ENCODE measurements around the gene RASGEF1B.
A peak's percentile ranks its signal among the peaks of the same experiment; 100 is the strongest.

The RASGEF1B gene

DNA sequence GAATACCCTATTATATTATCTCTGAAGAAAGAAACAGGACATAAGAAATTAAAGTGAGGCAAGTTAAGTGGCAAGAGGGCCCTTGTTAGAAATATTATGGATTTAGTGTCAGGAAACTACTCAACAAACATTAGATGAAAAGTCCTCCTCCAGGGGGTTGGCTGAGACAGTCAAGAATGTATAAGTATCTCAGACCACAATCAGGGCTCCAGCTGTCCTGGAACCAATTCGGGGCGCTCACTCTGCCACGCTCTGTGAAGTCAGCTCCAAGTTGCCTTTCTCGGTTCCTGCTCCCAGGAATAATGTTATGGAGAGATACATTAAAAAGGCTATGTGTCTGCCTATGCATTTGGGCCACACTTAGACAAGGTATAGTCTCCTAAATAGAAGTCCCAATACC is 73.3 kb downstream of the RASGEF1B start:
- Histone ChIP-seq H3K36me3 (ENCODE audit: control insufficient read depth, insufficient read depth, low read length) (no peaks in the 10 kb centered on the region), H3K27me3 (ENCODE audit: control insufficient read depth, insufficient read depth, low read length) (no peaks in the 10 kb centered on the region), H3K4me1 (ENCODE audit: control insufficient read depth, insufficient read depth, low read length) (no peaks in the 10 kb centered on the region), H3K9ac (ENCODE audit: low read length) (no peak overlapping the region), H3K4me3 (ENCODE audit: low read length) (no peak overlapping the region), H3K9me3 (ENCODE audit: control insufficient read depth, low read length) (no peaks in the 10 kb centered on the region)

DNA sequence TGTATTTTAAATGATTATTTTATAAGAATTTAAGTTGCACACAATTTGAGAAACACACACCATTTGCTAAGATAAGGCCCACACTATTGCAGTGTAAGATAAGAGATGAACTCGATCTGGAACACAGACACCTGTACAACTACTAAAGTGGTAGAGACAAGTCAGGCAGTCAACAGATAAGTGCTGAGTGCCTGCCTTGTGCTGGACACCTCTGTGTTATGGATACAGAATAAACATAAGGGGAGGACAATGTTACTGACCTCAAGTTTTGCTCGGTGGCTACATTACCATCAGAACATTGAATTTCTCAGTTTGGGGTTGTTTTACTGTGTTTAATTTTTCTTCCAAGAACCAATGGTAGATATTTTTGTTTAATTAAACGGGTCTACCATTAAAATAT is 74.1 kb downstream of the RASGEF1B start:
- H3K4me1 ChIP-seq (ENCODE audit: control insufficient read depth, insufficient read depth, low read length): no peaks in the 10 kb centered on the region

DNA sequence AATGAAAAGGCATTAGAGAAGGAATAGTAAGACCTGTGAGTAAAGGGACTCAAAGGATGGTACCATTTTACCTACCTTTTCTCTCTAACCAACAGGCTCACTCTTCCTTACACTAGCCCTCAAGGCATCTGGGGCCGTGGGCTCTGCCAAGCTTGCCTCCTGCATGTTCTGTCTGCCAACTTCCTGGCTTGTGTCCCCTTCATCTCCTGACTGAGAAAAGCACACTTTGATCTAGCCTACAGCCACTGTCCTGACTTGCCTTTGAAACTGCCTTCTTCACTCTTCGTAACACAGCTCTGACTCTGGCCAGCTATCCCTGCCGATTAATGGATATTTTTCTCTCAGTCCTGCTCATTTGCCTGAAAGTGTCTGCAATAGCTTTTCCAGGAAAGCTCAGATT is 76.5 kb downstream of the RASGEF1B start:
- no peaks in the 10 kb centered on the region for H3K9me3 ChIP-seq (ENCODE audit: control insufficient read depth, low read length)
- no peaks in the 10 kb centered on the region for H3K36me3 ChIP-seq (ENCODE audit: control insufficient read depth, insufficient read depth, low read length)
- H3K9ac ChIP-seq (ENCODE audit: low read length): no peak overlapping the region
- no peaks in the 10 kb centered on the region for H3K27me3 ChIP-seq (ENCODE audit: control insufficient read depth, insufficient read depth, low read length)
- H3K4me1 ChIP-seq (ENCODE audit: control insufficient read depth, insufficient read depth, low read length): no peaks in the 10 kb centered on the region
- H3K4me3 ChIP-seq (ENCODE audit: low read length): no peak overlapping the region

More for the DNA sequence above, 74.1 kb downstream of the RASGEF1B start:
- Histone ChIP-seq H3K9me3 (ENCODE audit: control insufficient read depth, low read length) (no peaks in the 10 kb centered on the region), H3K36me3 (ENCODE audit: control insufficient read depth, insufficient read depth, low read length) (no peaks in the 10 kb centered on the region), H3K4me3 (ENCODE audit: low read length) (no peak overlapping the region), H3K9ac (ENCODE audit: low read length) (no peak overlapping the region), H3K27me3 (ENCODE audit: control insufficient read depth, insufficient read depth, low read length) (no peaks in the 10 kb centered on the region)

DNA sequence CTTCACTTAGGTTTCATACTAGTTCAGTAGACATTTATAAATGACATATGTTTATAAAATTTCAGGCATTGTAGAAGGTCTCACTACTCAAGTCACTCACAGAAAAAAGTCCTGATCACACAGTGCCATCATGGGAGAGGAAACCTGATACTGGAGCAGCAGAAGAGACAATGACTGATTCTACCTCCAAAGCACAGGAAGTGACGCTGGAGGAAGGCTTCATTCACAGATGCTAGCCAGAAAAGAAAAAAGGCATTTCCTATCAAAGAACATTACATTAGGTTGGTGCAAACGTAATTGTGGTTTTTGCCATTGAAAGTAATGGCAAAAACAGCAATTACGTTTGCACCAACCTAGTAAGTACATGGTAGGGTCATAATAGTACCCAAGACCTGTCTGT is 79.5 kb downstream of the RASGEF1B start:
- no peaks in the 10 kb centered on the region for H3K4me1 ChIP-seq (ENCODE audit: control insufficient read depth, insufficient read depth, low read length)
- no peaks in the 10 kb centered on the region for H3K27me3 ChIP-seq (ENCODE audit: control insufficient read depth, insufficient read depth, low read length)
- no peaks in the 10 kb centered on the region for H3K9me3 ChIP-seq (ENCODE audit: control insufficient read depth, low read length)
- no peak overlapping the region for H3K4me3 ChIP-seq (ENCODE audit: low read length)
- no peaks in the 10 kb centered on the region for H3K36me3 ChIP-seq (ENCODE audit: control insufficient read depth, insufficient read depth, low read length)
- H3K9ac ChIP-seq (ENCODE audit: low read length): no peak overlapping the region

DNA sequence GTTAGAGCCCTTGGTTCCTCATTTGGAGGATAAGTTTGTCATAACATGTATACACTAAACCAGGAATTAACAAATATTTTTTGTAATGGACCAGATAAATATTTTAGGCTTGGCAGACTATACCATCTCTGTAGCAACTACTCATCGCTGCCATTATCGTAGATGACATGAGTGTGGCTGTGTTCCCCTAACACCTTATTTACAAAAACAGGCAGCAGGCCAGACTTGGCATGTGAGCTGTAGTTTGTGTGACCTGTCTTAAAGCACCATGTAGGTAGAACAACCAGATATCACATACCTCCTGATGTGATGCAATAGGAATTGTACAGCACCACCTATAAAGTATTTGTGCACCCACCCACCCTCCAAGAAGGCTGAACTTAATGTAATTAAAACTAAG is 82.0 kb downstream of the RASGEF1B start:
- Histone ChIP-seq H3K27me3 (ENCODE audit: control insufficient read depth, insufficient read depth, low read length) (no peaks in the 10 kb centered on the region), H3K36me3 (ENCODE audit: control insufficient read depth, insufficient read depth, low read length) (no peaks in the 10 kb centered on the region), H3K4me3 (ENCODE audit: low read length) (no peak overlapping the region), H3K4me1 (ENCODE audit: control insufficient read depth, insufficient read depth, low read length) (no peaks in the 10 kb centered on the region), H3K9ac (ENCODE audit: low read length) (no peak overlapping the region), H3K9me3 (ENCODE audit: control insufficient read depth, low read length) (no peaks in the 10 kb centered on the region)

DNA sequence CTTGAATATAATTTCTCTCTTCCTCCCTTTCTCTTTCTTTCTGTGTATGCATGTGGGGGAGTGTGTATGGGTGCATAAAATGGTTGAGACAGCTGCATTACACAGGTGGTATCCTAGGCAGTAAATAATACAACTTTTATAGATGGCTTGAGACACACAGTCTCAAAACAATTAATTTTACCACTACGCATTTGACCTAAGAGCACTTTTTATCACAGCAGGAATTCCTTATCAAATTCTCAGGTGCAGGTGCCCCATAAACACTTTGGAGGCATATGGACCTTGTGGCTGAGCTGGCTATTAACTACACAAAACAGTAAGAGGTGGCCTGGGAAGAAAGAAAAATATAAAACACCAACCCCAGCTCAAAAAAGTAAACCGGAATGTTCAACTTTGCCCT is 91.3 kb downstream of the RASGEF1B start:
- no peaks in the 10 kb centered on the region for H3K27me3 ChIP-seq (ENCODE audit: control insufficient read depth, insufficient read depth, low read length)
- H3K4me3 ChIP-seq (ENCODE audit: low read length): peak overlapping the region; percentile 0
- no peak overlapping the region for H3K9ac ChIP-seq (ENCODE audit: low read length)
- peaks cover 7% of the 10 kb centered on the region for H3K4me1 ChIP-seq (ENCODE audit: control insufficient read depth, insufficient read depth, low read length)
- H3K36me3 ChIP-seq (ENCODE audit: control insufficient read depth, insufficient read depth, low read length): no peaks in the 10 kb centered on the region
- H3K9me3 ChIP-seq (ENCODE audit: control insufficient read depth, low read length): no peaks in the 10 kb centered on the region

DNA sequence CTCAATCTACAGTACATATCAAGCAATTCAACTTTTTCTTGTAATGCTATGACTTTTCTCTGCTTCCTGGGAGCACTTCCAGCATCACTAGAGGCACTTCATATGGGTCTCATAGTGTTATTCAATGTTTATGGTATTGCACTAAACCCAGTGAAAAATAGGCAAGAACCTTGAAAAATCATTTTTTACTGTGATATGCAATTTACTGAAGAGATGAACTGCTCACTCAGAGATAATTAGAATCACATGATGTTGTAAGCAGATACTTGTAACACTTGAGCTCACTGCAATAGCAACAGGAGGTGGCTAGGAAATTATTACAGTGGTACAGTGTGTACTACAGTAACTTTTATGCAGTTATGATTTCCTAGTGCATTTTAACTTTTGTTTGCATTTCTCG is 93.3 kb downstream of the RASGEF1B start:
- no peaks in the 10 kb centered on the region for H3K36me3 ChIP-seq (ENCODE audit: control insufficient read depth, insufficient read depth, low read length)
- no peak overlapping the region for H3K4me3 ChIP-seq (ENCODE audit: low read length)
- H3K9ac ChIP-seq (ENCODE audit: low read length): no peak overlapping the region
- no peaks in the 10 kb centered on the region for H3K9me3 ChIP-seq (ENCODE audit: control insufficient read depth, low read length)
- H3K4me1 ChIP-seq (ENCODE audit: control insufficient read depth, insufficient read depth, low read length): peaks cover 7% of the 10 kb centered on the region
- no peaks in the 10 kb centered on the region for H3K27me3 ChIP-seq (ENCODE audit: control insufficient read depth, insufficient read depth, low read length)

DNA sequence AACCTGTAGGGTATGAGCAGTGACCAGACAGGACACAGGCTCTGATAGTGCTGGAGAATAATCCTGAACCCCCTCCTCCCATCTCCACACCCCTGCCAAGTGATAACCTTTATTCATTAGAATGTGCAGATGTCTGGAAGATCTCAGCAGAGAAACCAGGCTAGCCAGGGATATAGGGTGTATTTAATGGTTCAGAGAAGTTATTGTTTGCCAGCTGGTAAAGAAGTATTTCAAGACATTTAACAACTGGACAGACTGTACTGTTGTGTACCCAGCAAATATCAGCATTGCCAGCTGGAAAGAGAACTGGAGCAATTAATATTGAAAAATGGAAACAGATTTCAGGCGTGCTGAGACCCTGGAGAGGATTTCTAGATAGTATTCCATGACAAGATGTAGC is 94.5 kb downstream of the RASGEF1B start:
- H3K36me3 ChIP-seq (ENCODE audit: control insufficient read depth, insufficient read depth, low read length): no peaks in the 10 kb centered on the region
- H3K9ac ChIP-seq (ENCODE audit: low read length): no peak overlapping the region
- no peak overlapping the region for H3K4me3 ChIP-seq (ENCODE audit: low read length)
- no peaks in the 10 kb centered on the region for H3K27me3 ChIP-seq (ENCODE audit: control insufficient read depth, insufficient read depth, low read length)
- H3K9me3 ChIP-seq (ENCODE audit: control insufficient read depth, low read length): no peaks in the 10 kb centered on the region
- peaks cover 7% of the 10 kb centered on the region for H3K4me1 ChIP-seq (ENCODE audit: control insufficient read depth, insufficient read depth, low read length)

DNA sequence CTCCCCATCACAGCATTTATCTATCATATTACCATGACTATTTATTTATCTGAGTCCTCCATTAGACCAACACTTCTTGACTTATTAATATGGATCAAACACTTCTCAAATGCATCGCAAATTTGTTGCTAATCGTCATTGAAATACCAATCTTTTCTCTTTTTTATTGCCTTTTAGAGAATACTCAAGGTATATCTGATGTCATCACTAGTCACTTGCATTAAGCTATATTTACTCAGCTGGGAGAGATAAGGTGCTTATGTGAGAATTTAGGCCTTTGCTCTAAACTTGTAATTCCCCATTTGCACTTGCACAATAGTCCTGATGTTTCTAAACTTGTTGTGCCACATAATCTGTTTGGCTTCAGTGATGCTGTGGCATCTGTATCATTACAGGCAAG is 95.0 kb downstream of the RASGEF1B start:
- Histone ChIP-seq H3K4me1 (ENCODE audit: control insufficient read depth, insufficient read depth, low read length) (peaks cover 7% of the 10 kb centered on the region), H3K9me3 (ENCODE audit: control insufficient read depth, low read length) (no peaks in the 10 kb centered on the region), H3K4me3 (ENCODE audit: low read length) (no peak overlapping the region), H3K9ac (ENCODE audit: low read length) (no peak overlapping the region), H3K36me3 (ENCODE audit: control insufficient read depth, insufficient read depth, low read length) (no peaks in the 10 kb centered on the region), H3K27me3 (ENCODE audit: control insufficient read depth, insufficient read depth, low read length) (no peaks in the 10 kb centered on the region)

Measured in mucosa of stomach (tissue), 1 donor.